NCI-H1048 (cell line): ENCODE data around the gene SULT1B1.
A peak's percentile ranks its signal among the peaks of the same experiment; 100 is the strongest.
"Not testable (repeated sequence)": the region's sequence is repeated elsewhere in the genome, so short reads cannot be mapped to it uniquely, and the experiment has no call there.

Source experiments
- DNase-seq: peaks from one replicate; lab custom pipeline; 2025; lab: John Stamatoyannopoulos, UW

SULT1B1 gene

GRCh38 chr4:69760455-69760854 lies at the start of gene SULT1B1:
TSS of gene SULT1B1 (minus strand) at chr4:69760620. CDS start at chr4:69755217, 5,403 bp downstream.
- DNase-seq: no peak

GRCh38 chr4:69800599-69800998 lies 40.2 kb upstream of the SULT1B1 start:
- no peak for DNase-seq

- DNase-seq: no peak
These were observed 38.9 kb upstream of the SULT1B1 start for GRCh38 chr4:69799337-69799736.

DNA sequence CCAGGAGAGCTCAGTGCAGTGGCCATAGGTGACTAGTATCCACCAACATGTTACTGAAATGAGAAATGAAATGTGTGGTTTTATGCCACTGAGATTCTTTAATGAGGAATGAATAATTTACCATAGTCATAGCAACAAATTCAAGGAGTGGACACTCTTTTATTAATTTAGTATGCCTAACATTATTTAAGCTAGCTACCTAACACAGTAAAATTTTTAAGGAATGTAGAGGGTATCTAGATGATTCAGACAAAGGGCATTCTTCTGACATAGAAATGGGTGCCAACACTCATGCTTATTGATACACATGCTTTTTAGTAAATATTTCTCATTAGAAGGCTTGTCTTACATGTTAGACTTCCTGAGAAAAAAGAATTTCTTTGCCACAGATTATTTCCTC lies 33.3 kb upstream of the SULT1B1 start:
- DNase-seq: no peak

DNA sequence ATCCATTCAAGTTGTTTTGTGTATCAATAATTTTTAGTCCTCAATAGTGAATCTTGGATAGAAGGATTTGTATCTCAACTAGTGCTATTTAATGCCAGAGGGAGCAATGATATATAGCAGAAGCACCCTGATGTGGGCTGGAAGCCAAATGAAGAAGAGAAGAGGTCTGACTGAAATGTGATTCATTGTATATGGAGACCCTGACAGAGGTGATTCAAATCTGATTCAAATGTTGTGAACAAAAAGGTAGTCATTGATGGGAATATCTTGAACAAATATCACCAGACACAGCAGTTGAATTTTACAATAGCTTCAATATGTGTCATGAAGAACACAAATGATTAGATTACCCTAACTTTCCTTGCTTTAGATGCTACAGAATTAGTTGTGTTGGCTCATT lies 27.5 kb upstream of the SULT1B1 start:
- DNase-seq: no peak

GRCh38 chr4:69786547-69786946 lies 26.1 kb upstream of the SULT1B1 start:
- no peak for DNase-seq

GRCh38 chr4:69785211-69785831 lies 24.9 kb upstream of the SULT1B1 start:
- no peak for DNase-seq

- DNase-seq: no peak
These were observed 22.4 kb upstream of the SULT1B1 start for GRCh38 chr4:69782651-69783310.

DNA sequence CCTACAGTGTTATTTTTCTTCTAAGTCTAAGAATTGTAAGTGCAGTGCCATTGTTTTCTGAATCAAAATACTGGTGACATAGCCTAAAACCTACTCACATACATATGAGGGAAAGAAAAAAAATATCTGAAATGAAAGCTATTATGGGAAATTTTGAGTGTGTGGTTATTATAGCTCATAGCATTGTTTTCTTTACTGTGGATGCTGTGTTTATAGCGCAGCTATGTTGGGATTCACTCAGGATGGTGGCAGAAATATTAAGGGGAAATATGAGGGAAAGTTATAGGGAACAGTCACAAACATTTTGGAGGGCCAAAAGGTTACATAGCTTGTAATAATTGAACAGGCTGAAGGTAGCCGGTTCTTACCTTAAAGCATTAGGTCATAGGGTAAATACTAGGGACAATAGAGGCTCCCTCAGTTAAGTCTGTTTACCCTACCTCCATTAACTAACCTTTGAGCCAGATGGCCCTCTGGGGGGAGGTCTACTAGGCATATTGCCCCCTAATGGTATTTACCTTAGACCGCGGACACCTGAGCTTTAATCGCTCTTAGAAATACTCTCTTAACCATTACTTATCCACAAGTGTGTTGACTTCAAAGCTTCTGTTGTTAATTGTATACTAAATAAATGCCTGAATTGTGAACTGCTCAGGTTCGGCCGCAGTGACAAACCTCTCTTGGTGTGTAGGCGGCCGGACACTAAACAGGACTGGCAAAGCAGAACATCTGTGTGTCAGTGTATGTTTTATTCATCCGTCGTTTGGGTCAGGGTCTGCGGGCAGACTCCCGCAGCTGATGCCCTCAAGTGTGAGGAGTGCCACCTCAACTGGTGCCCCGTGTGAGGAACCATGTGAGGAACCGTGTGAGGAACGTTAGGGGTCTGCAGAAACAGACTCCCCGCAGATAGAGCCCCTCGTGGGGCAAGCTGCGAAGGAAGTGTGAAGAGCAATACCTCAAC lies 21.3 kb upstream of the SULT1B1 start:
- DNase-seq: no peak

DNA sequence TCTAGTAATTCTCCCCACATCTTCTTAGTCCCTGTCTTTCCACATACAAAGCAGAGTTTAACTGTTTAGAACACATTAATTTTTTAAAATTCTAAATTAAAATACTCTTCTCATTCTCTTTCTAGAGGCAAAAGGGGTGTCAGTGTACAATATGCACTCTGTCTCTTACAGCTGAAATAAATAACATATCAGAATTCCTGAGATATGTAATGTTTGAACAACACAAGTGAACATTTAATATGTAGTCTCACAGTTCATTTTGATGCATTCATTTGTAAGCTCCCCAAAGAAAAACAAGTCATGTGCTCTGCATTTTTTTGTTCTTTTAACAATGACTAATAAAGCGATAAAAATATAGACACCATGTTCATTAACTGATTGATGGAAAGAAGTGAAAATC lies 19.7 kb upstream of the SULT1B1 start:
- DNase-seq: no peak

GRCh38 chr4:69776696-69777095 lies 16.3 kb upstream of the SULT1B1 start:
- DNase-seq: no peak

DNA sequence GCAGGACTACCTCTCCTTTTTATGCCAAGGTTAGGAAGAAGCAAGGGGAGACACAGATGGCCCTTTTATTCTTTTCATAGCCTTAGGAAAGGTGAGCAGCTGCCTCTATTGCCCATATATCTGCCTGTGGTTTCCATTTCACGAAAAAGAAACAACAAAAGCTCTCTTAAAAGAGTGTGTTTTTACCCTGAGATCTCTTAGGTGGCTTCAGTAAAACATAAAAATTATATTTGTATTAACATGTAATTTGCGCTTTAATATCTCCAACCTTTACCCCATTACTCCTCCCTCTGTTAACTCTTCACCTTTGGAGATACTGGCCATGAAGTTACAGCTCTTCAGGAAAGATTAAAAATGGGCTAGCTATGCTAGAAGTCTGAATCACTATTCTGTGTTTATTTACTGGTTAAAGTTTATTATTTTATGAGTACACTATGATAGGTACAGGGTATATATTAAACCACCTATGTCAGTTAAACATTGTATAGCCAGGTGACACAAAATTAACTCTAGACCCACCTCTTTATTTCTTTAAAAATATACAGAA lies 15.0 kb upstream of the SULT1B1 start:
- no peak for DNase-seq

GRCh38 chr4:69773484-69773883 lies 13.1 kb upstream of the SULT1B1 start:
- DNase-seq: no peak

DNA sequence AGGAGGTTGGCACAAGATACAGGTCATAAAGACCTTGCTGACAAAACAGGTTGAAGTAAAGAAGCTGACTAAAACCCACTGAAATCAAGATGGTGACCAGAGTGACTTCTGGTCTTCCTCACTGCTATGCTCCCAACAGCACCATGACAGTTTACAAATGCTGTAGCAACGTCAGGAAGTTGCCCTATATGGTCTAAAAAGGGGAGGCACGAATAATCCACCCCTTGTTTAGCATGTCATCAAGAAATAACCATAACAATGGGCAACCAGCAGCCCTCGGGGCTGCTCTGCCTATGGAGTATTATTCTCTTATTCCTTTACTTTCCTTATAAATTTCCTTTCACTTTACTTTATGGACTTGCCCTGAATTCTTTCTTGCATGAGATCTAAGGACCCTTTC lies 8.1 kb upstream of the SULT1B1 start:
- DNase-seq: not testable (repeated sequence)

GRCh38 chr4:69765751-69766150 lies 5.3 kb upstream of the SULT1B1 start:
- no peak for DNase-seq

DNA sequence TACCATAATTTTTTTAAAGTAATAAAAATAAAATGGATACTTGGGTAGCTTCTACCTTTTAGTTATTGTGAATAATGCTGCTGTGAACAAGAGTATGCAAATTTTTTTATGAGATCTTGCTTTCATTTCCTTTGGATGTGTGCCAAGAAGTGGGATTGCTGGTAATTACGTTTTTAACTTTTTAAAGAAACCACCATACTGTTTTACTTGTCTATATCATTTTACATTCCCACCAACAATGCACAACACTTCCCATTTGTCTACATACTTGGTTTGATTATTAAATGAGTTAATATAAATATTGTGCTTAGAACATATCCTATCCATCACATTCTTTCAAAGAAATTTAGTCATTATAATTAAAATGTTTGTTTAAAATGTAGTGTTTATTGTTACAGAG lies 3.9 kb upstream of the SULT1B1 start:
- peak; percentile 3 for DNase-seq

DNA sequence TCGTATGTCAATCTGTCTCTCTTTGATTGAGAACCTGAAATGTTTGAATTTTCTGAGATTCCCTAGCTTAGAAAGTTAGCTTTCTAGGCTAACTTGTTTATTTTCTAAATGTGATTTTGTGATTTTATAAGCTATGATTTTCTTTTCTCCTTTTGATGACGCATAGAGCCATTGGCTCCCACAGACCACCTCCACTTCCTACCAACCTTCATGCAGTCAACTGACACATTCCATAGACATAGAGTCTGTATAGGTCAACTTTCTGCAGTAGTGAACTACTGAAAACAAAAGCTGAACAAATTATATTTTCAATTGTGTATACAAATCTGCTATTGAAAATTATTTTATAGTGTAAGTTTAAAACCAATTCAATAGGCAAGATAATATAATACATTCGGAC lies 2.8 kb upstream of the SULT1B1 start:
- DNase-seq: no peak

DNA sequence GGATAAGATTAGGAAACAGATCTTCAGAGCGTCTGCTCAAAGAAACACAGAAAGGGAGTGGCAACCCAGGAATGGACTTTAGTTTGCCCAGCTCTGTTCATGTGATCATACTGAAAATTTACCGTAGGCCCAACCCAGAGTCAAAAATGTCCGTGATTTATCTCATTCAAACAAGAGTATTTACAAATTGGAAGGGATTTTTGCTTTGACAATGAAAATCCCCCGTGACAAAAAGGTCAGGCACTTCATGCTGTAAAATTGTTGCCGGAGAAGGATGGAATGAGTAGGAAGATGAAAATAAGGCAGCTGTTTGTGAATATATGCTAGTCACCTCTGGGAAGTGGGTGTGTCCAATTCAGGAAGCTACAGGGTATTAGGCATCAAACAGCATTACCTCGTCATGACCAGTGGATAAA lies 1.2 kb downstream of the SULT1B1 start:
- DNase-seq: no peak

DNA sequence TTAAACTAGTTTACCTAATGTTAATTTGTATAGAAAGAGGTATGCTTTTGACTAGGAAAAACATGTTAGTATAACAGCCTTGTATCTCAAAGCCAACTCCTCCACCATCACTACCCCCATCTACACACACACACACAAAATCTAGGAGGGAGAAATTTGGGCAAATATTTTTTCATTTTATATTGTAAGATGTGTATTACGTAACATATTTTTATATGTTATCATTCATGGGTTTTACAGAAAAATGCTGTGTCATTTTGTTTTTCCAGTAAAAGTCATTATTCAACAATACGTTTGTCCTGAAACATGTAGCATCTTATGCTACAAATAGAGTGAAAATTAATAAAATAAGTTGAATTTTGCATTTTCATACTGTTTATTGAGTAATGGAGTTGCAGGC lies 3.0 kb downstream of the SULT1B1 start:
- no peak for DNase-seq

DNA sequence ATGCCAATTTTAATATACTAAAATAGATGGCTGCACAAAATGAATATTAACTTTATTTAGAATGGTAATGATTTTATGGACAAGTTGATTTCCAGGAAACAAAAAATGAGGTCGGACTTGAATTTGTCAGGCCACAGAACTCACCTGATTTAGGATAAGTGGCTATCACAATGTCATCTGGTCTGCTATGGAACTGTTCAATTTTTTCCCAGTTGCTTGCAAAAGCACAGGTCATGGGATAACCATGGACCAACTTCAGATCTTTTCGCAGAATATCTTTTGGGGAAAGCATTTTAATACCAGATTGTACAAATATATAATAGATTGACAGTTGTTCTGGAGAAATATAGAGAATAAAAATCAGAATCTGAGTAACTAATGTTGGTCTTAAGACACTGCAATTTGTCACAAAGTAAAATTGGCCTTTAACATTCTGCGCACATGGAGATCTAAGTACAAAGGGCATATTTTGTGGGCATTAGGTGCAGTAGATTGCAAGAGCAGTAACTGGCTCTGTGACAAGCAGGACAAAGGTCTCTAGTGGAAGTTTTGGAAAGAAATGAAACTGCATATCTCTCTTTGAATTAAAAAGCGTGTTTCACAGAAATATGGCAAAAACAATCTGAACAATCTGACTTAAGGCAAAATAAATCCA lies 5.4 kb downstream of the SULT1B1 start:
- no peak for DNase-seq

- no peak for DNase-seq
These were observed 6.7 kb downstream of the SULT1B1 start for GRCh38 chr4:69753686-69754085.

GRCh38 chr4:69750346-69750745 lies 10.1 kb downstream of the SULT1B1 start:
- no peak for DNase-seq
